Measurements from ENCODE around the gene RPL13.

RPL13 gene

DNA sequence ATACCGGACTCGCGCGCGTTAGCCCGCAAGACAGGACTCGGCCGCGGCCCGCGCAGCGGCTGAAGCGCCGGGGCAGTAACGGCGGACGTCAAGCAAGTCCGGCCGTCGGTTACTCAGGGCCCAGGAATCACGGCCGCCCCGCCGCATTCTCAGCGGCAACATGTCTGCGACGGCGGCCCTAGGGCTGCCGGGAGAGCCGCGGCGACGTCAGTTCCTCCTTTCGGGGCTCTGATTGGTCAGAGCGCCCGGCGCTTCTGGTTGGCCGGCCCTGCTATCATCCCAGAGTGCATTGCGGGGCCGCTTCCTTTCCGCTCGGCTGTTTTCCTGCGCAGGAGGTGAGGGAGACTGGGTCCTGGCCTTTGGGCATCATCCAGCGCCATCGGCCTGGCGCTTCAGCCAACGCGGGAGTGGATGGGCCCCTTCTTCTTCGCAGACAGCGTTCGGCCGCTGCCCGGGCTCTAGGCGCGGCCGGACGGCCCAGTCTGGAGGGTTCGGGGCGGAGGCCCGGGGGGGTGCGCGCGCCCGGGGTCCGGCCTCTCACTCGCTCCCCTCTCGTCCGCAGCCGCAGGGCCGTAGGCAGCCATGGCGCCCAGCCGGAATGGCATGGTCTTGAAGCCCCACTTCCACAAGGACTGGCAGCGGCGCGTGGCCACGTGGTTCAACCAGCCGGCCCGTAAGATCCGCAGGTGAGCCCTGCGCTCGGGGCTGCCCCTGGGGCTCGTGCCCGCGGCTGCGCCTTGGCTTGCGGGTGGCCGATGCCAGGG lies at the start of gene RPL13:
RPL13 (plus strand) TSS at position 305 of the 764 bp plus-strand sequence; CDS start at position 583, 278 bp downstream.
- DNase-seq (ENCODE audit: low read depth): peak; percentile 91

DNA sequence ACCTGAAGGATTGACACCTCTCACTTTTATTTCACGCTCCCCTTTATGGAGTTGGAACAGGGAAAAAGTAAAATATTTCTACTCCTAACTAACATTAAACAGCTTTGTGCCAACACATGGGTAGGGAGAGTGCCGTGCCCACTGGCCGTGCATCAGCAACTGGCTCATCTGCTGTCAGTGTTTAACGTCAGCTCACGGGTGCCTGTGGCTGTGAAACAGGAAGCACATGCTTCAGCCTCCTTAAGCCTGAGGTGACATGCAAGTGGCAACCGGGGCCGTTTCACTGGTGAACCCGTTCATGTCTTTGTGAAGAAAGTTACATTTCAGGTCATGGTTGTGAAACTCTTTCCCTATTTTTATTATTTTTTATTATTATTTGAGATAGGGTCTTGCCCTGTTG lies 49.1 kb upstream of the RPL13 start:
- no peak for DNase-seq (ENCODE audit: low read depth)

GRCh38 chr16:89512453-89512852 lies 48.0 kb upstream of the RPL13 start:
- DNase-seq (ENCODE audit: low read depth): no peak

DNA sequence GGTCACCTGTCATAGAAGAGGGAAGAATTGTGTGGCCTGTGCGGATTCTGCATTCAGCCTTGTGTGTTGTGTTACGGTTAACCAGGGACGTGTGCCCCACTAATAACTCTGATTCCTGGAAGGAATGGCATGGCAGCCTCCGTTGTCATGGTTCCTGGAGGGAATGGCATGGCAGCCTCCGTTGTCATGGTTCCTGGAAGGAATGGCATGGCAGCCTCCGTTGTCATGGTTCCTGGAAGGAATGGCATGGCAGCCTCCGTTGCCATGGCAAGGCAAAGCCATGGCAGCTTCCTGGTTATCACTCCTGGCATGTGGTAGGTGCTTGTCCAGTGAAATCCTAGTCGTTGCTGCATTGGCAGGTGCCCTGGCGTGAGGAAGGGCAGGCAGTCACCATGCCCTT lies 43.4 kb upstream of the RPL13 start:
- DNase-seq (ENCODE audit: low read depth): no peak

GRCh38 chr16:89519881-89520280 lies 40.6 kb upstream of the RPL13 start:
- no peak for DNase-seq (ENCODE audit: low read depth)

DNA sequence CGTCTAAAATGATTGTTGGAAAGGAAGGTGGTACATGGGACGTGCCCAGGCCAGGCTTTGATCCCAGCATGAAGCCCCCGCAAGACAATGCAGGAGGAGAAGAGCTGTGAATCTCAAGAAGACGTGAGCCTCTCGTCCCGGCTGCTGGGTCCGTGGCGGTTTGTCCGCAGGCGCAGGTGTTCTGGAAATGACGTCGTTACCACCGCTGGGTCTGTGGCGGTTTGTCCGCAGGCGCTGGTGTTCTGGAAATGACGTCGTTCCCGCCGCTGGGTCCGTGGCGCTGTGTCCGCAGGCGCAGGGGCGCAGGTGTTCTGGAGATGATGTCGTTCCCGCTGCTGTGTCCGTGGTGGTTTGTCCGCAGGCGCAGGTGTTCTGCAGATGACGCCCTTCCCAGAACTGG lies 38.2 kb upstream of the RPL13 start:
- DNase-seq (ENCODE audit: low read depth): no peak

DNA sequence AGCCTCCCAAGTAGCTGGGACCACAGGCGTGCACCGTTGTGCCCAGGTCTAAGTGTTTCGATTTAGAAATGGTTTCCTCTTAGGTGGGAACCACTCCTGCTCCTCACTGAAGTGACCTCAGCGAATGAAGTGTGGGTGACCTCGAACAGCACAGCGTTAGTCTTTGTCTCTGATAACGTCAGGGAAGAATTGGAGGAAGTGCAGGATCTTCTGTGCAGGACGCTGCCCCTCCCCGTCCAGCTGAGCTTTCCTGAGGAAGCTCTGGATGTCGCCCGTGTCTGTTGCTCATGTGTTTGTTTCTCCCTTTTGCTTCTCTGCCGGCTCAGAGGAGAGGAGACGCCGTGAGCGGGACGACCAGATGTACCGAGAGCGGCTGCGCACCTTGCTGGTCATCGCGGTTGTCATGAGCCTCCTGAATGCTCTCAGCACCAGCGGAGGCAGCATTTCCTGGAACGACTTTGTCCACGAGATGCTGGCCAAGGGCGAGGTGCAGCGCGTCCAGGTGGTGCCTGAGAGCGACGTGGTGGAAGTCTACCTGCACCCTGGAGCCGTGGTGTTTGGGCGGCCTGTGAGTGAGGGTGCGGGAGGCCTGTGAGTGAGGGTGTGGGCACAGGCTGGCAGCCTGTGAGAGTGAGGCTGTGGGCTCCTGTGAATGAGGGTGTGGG lies 36.7 kb upstream of the RPL13 start:
- DNase-seq (ENCODE audit: low read depth): no peak

DNA sequence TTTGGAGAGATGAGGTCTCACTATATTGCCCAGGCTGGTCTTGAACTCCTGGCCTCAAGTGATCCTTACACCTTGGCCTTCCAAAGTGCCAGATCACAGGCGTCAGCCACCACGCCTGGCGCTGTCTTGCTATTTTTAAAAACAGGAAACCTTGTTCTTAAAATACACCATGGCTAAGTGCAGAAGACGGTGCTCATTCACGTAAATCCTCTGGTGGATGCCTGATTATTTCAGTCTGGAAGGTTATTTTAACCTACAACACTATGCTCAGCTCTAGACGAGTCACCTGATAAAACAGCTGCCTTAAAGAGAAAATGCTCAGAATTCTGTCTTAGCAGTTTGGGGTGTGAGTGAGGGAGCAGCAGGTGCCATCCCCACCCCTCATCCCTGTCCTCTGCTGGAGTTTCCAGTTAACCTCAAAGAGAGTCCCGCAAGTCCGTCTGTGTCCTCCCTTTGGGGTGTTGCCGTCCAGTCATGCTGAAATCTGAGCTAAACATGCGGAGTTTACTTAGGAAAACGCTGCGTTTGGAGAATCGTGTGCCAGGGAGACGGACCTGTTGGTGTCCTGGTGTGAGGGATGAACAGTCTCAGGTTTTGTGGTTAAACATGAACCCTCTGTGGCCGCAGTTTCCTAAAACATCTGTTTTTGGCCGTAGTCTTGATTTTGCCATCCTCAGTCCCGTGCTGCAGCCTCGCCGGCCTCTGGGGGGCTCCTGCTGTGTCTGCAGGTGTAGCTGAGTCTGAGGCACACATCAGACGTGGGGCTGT lies 35.2 kb upstream of the RPL13 start:
- no peak for DNase-seq (ENCODE audit: low read depth)

DNA sequence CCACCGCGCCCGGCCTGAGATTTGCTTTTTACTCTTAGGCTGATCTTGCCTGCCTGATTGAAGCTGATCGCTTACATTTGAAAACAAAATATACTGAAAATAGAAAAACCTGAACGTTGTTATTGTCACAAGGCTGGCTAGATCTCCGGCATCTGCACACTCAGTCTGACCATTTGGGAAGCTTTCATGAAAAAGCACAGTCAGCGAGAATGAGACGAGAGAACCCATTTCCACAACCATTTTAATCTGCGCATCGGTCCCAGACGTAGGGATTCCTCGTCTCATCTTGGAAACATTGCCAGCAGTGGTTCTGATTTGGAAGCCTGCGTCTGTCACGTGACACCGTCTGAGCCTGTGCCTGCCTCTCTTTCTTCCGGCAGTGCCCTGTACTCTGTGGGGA lies 31.4 kb upstream of the RPL13 start:
- no peak for DNase-seq (ENCODE audit: low read depth)

DNA sequence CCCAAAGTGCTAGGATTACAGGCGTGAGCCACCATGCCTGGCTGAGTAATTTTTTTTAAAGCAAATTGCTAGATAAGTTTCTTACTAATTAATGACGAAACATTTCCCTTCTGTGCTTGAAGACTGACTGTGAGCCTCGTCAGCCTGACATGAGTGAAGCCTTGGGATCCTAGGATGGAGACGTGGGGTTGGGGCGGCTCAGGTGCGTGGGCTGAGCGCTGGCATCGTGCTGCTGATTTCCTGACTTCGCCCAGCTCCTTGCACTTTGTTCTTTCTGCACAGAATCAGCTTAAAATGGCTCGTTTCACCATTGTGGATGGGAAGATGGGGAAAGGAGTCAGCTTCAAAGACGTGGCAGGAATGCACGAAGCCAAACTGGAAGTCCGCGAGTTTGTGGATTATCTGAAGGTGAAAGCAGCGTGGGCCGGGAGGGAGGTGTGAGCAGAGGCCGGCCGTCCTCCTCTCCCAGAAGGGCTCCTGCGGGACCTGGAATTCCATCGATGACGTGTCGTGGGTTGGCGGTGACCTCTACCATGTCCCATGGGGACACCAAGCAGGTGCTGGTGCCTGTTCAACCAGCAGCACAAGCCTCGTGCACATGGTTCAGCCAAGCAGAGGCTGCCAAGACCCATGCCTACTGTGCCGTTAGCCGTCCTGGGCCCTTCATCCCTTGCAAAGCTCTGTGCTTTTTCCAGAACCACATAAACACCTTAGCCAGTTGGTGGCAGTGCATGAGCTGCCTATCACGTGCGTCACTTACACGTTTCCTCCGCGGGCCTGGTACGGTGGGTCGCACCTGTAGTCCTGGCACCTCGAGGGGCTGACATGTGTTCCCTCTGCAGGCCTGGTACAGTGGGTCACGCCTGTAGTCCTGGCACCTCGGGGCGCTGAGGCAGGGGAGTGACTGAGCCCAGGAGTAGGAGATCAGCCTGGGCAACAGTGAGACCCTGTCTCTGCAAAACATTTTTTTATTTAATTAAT lies 29.8 kb upstream of the RPL13 start:
- no peak for DNase-seq (ENCODE audit: low read depth)

DNA sequence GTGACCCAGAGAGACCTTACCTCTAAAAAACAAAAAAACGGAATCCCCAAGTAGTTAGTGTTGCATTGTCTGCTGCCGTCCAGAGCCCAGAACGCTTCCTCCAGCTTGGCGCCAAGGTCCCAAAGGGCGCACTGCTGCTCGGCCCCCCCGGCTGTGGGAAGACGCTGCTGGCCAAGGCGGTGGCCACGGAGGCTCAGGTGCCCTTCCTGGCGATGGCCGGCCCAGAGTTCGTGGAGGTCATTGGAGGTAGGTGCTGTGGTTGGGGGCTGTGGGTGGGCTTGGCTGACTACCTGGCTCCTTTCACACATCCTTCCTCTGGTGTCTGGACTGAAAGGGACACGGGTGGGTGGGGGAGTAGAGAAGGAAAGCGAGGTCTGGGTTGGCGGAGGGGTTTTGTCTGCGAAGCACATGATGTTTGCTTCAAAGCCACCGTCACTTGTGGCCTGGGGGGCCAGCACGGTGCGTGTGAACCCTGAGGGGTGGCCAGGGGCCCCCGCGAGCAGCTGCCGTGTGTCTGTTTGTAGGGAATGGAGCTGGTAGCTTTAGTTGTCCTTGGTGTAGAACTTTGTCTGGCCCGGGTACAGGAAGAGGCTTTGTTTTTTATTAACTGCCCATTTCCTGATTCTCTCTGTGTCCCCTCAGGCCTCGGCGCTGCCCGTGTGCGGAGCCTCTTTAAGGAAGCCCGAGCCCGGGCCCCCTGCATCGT lies 28.5 kb upstream of the RPL13 start:
- no peak for DNase-seq (ENCODE audit: low read depth)

DNA sequence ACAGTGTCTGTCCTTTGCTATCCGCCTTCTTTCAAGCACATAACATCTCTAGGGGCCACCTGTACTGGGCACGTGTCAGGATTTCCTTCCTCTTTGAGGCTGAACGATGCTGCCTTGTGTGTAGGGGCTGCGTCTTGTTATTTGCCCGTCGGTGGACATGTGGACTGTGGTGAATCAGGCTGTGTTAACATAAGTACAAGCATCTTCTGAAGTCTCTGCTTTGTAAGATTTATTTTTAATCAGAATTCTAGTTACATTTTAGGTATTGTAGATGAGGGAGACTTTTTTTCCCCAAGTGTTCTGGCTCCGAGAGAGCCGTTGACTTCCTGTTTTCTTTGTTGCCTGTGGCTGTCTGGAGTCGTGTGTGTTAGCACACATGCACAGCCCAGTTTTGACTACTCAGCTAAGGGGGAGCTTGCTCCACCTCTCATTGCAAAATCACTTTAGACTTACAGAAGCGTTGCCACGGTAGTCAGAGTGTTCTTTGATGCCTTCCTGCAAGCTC lies 26.2 kb upstream of the RPL13 start:
- DNase-seq (ENCODE audit: low read depth): no peak

DNA sequence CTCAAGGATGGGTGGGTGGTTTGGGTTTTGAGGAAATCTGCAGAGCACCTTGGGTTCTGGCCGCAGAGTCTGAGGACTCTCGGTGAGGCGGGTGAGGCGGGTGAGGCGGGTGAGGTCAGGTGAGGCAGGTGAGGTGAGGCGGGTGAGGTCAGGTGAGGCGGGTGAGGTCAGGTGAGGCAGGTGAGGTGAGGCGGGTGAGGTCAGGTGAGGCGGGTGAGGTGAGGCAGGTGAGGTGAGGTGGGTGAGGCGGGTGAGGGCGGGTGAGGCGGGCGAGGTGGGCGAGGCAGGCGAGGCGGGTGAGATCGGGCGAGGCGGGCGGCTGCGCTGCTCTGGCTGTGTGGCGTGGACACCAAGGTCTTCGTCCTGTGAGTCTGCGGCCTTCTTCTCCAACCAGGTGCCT lies 24.1 kb upstream of the RPL13 start:
- DNase-seq (ENCODE audit: low read depth): no peak

DNA sequence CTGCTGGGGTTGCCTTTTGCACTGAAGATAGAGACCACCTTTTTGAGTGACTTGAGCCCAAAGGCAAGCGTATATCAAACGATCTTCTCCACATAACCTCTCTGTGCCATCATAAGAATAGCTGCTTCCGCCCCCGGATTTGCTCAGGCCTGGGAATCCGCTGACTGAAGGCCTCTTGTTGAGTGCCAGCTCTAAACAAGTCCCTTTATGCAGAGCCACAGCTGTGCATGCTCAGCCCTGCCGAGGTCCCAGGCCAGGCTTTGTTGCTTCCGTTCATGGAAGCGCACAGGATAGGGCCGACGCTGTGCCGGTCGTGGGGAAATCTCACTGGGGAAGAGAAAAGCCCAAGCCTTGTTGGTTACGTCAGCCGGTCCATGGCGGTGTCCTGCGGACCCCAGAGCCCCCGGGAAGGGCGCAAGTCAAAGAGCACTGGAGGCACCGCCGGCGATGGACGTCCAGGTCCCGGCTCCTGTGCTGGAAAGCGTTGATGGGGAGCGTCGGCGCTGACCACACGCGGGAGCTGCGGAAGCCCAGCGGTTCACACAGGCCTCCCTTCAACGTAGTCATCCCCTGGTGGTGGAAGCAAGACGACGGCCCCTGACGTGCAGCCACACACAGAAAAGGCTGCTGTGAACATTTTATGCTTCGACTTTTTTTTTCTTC lies 23.5 kb upstream of the RPL13 start:
- DNase-seq (ENCODE audit: low read depth): no peak

DNA sequence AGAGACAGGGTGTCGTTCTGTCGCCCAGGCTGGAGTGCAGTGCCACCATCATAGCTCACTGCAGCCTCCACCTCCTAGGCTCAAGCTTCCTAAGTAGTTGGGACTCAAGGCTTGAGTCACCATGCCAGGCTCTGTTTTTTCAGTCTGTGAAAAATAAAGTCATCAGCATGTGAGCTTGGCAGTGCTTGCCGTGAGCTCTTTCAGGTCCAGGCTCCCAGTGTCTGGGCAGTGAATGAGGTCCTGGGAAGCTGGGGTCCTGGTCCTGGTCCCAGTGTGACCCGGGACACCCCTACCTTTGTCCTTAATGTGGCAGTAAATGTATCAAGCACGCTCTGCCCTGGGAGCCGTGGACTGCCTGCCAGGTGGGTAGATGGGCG lies 22.9 kb upstream of the RPL13 start:
- DNase-seq (ENCODE audit: low read depth): no peak

GRCh38 chr16:89538286-89538685 lies 22.2 kb upstream of the RPL13 start:
- DNase-seq (ENCODE audit: low read depth): no peak

- no peak for DNase-seq (ENCODE audit: low read depth)
These were observed 19.9 kb upstream of the RPL13 start for GRCh38 chr16:89540557-89540956.

- DNase-seq (ENCODE audit: low read depth): no peak
These were observed 18.7 kb upstream of the RPL13 start for GRCh38 chr16:89541792-89542191.

DNA sequence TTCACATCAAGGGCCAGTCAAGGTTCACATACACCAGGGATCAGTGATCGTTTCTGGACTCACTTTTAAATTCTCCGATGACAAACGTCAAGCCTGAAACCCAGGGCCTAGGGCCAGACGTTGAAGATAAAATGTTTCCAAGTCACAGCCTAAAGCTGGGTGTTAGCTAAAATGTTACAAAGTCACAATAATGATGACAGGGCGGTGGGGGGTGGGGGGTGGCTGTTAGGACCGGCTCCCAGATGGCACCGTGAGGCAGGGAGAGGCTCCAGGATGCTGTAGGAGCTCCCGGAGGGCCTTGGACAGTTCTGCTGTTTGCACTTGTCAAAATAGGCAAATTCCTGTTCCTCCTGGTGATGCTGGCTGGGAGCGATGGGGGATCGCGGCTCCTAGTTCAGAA lies 16.4 kb upstream of the RPL13 start:
- DNase-seq (ENCODE audit: low read depth): no peak

GRCh38 chr16:89544713-89545043 lies 15.8 kb upstream of the RPL13 start:
- no peak for DNase-seq (ENCODE audit: low read depth)
